Breast epithelium (tissue), 3 donors: ENCODE measurements around the gene NIP7.

ENCODE experiments used
- POLR2A ChIP-seq: fragments of 450-650 bp; IDR thresholded peaks from one replicate; pipeline ENCODE4 v1.6.1; 2016; ENCODE audit warnings: antibody characterized with exemption, mild to moderate bottlenecking, moderate library complexity
- POLR2AphosphoS5 ChIP-seq, 3 donors: sonication (generic); formaldehyde crosslinking; IDR thresholded peaks; one replicate each; pipeline ENCODE4 v1.6.1; 2017; ENCODE audit warnings: antibody characterized with exemption in 3 of 3
- TF ChIP-seq, protein P1 (sequence below), 3 donors: fragments of 450-650 bp; IDR thresholded peaks; one replicate each; pipeline ENCODE4 v1.5.1; 2016 to 2017; ENCODE audit warnings: antibody characterized with exemption in 3 of 3, mild to moderate bottlenecking in 3 of 3, moderate library complexity in 3 of 3

DNA sequence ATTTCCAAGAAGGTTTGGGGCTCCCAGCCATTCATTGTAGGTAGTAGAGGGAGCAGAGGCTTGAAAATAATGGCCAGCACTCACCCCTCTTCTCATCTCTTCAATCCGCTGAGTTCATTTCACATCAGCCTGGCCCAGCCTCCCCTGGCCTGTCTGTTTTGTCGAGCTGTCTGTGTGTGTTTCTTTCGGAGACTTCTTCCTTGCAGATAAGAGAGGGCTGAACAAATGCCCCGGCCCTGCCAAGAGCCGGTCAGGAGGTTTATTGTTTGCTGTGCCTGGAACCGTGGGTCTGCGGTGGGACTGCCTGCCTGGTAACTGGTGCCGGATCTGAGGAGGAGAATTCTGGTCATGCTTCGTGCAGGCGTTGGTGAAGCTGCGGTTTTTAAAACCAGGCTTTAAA, 25.0 kb upstream of the NIP7 start:
- TF ChIP-seq, protein P1, sequence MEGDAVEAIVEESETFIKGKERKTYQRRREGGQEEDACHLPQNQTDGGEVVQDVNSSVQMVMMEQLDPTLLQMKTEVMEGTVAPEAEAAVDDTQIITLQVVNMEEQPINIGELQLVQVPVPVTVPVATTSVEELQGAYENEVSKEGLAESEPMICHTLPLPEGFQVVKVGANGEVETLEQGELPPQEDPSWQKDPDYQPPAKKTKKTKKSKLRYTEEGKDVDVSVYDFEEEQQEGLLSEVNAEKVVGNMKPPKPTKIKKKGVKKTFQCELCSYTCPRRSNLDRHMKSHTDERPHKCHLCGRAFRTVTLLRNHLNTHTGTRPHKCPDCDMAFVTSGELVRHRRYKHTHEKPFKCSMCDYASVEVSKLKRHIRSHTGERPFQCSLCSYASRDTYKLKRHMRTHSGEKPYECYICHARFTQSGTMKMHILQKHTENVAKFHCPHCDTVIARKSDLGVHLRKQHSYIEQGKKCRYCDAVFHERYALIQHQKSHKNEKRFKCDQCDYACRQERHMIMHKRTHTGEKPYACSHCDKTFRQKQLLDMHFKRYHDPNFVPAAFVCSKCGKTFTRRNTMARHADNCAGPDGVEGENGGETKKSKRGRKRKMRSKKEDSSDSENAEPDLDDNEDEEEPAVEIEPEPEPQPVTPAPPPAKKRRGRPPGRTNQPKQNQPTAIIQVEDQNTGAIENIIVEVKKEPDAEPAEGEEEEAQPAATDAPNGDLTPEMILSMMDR (IDR thresholded peaks at IDR 0.05) = no peak
- no peak for TF ChIP-seq POLR2A
- no peak for TF ChIP-seq POLR2AphosphoS5 (IDR thresholded peaks at IDR 0.05)
